ENCODE data around the gene BCKDHA. TPM values are rescaled to one million over a fixed set of nuclear protein-coding genes. Genes with fewer than 3 reads are reported as not detected.

Gene BCKDHA
- total RNA-seq, 1 experiment from 2014 or later, result 17.7 TPM

DNA sequence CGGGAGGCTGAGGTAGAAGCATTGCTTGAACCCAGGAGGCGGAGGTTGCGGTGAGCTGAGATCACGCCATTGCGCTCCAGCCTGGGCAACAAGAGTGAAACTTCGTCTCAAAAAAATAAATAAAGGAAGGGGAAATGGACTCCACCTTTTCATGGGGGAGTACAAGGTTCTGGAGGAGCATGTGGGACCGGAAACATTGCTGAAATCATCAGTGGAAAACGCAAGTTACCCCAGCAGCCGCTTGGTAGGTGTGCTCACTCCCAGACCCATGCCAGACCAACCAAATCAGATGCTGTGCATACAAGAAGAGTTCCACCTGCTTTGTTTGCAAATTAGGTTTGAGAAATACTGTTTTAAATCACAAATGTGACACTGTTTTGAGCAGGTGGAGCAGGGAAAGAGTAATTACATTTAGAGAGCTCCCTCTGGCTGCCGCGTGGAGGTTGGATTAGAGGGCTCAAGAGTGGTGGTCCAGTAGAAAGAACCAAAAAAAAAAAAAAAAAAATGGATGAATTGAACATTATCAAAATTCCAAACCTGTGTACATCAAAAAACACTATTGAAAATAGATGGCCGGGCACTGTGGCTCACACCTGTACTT lies 50.2 kb downstream of the BCKDHA start (continued):
- TF ChIP-seq, protein P1, sequence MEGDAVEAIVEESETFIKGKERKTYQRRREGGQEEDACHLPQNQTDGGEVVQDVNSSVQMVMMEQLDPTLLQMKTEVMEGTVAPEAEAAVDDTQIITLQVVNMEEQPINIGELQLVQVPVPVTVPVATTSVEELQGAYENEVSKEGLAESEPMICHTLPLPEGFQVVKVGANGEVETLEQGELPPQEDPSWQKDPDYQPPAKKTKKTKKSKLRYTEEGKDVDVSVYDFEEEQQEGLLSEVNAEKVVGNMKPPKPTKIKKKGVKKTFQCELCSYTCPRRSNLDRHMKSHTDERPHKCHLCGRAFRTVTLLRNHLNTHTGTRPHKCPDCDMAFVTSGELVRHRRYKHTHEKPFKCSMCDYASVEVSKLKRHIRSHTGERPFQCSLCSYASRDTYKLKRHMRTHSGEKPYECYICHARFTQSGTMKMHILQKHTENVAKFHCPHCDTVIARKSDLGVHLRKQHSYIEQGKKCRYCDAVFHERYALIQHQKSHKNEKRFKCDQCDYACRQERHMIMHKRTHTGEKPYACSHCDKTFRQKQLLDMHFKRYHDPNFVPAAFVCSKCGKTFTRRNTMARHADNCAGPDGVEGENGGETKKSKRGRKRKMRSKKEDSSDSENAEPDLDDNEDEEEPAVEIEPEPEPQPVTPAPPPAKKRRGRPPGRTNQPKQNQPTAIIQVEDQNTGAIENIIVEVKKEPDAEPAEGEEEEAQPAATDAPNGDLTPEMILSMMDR (IDR thresholded peaks at IDR 0.05 in 2 of 3, conservative IDR thresholded peaks at IDR 0.05 in 1 of 3; ENCODE audit: borderline replicate concordance in 1 of 3, insufficient read depth in 1 of 3, low read depth in 2 of 3, low read length in 2 of 3), result 0 out of 6 replicates have a peak, but pooled peaks of 2 of the 3 experiments have one; percentile 9 to 12
- TF ChIP-seq EGR1 (IDR thresholded peaks at IDR 0.05; ENCODE audit: low read depth) (no peak), ZBTB33 (IDR thresholded peaks at IDR 0.05; ENCODE audit: extremely low read depth, insufficient replicate concordance, low read length) (no peak), POLR2AphosphoS5 (IDR thresholded peaks at IDR 0.05; ENCODE audit: low read depth, low read length) (no peak), SIN3A (IDR thresholded peaks at IDR 0.05; ENCODE audit: low read depth) (no peak)

GRCh38 chr19:41449079-41449864 lies 51.7 kb downstream of the BCKDHA start:
- Histone ChIP-seq H3K79me2 (ENCODE audit: insufficient read depth, low read length) (no peaks in the 10 kb centered on the region), H4K20me1 (ENCODE audit: insufficient read depth) (no peaks in the 10 kb centered on the region), H2AFZ (ENCODE audit: low read depth, low read length, poor library complexity, severe bottlenecking) (peak overlapping the region; percentile 74), H3K4me3 (replicated peaks in 1 of 2; ENCODE audit: low read depth in 1 of 2, low read length in 2 of 2) (peak overlapping the region; percentile 12 to 50), H3K9me2 (ENCODE audit: insufficient read depth) (no peaks in the 10 kb centered on the region), H3K4me1 (ENCODE audit: control insufficient read depth in 1 of 2, insufficient read depth in 2 of 2, low read length in 2 of 2) (peaks cover 0 to 10% of the 10 kb centered on the region in 2 experiments; a peak in 2 of 4 replicates), H3K9ac (ENCODE audit: low read length) (peak overlapping the region; percentile 46; the same call in 1 of the 2 replicates), H3K27ac (ENCODE audit: low read depth, low read length) (no peak overlapping the region), H3K9me3 (ENCODE audit: control insufficient read depth in 1 of 2, insufficient read depth in 1 of 2, low read depth in 1 of 2, low read length in 2 of 2) (no peaks in the 10 kb centered on the region), H3K36me3 (ENCODE audit: control insufficient read depth in 1 of 2, insufficient read depth in 2 of 2, low read length in 2 of 2) (no peaks in the 10 kb centered on the region), H3K4me2 (ENCODE audit: low read length) (peak overlapping the region; percentile 78), H3K27me3 (ENCODE audit: insufficient read depth, low read length) (no peaks in the 10 kb centered on the region)
- RAD21 ChIA-PET (ENCODE audit: low non-redundant PET in 1 of 2, low total read pairs in 2 of 2, uncharacterized antibody in 2 of 2, unreplicated experiment in 2 of 2), result interaction anchor here (0.6 to 1.8 kb wide), 6 partner anchors 10 to 323 kb away, joined by 3 to 8 read pairs (median 4); partner anchors contain the start of gene DMAC2 (in 1 of the 2)
- ATAC-seq, result peak; percentile 98
- CTCF ChIA-PET, result interaction anchor here (0.6 to 4.7 kb wide), 15 partner anchors 10 to 326 kb away, joined by 3 to 63 read pairs (median 5); partner anchors contain the start of genes B9D2 and DMAC2
- BruUV-seq (replicated peaks), result no TSS peak
- POLR2A ChIA-PET, result interaction anchor here (2.7 kb wide), 1 partner anchor 10 kb away, joined by 12 read pairs; the partner anchor contains the start of gene DMAC2
- peak; percentile 56 for DNase-seq (ENCODE audit: low read depth, low spot score)
- intact Hi-C loops (cut with micrococcal nuclease), result loop anchor here (1.0 kb wide), 3 partner anchors 114 to 146 kb away; no protein-coding TSS in a partner anchor
- TF ChIP-seq SRF (IDR thresholded peaks at IDR 0.05; ENCODE audit: low read depth) (no peak), SP1 (IDR thresholded peaks at IDR 0.05; ENCODE audit: low read depth) (no peak), JUND (IDR thresholded peaks at IDR 0.05) (no peak), ELF1 (IDR thresholded peaks at IDR 0.05; ENCODE audit: borderline replicate concordance, low read depth) (no peak), CBX3 (IDR thresholded peaks at IDR 0.05; ENCODE audit: low read depth) (no peak), YY1 (IDR thresholded peaks at IDR 0.05; ENCODE audit: extremely low read depth, insufficient replicate concordance, low read depth, low read length) (peak; percentile 48), RAD21 (IDR thresholded peaks at IDR 0.05; ENCODE audit: low read depth) (peak; percentile 92), ATF3 (IDR thresholded peaks at IDR 0.05) (no peak), ZFX (IDR thresholded peaks at IDR 0.05) (no peak)
- TF ChIP-seq, protein P1 (IDR thresholded peaks at IDR 0.05 in 2 of 3, conservative IDR thresholded peaks at IDR 0.05 in 1 of 3; ENCODE audit: borderline replicate concordance in 1 of 3, insufficient read depth in 1 of 3, low read depth in 2 of 3, low read length in 2 of 3), result peak; percentile 96 to 99 (median 97)

Measured in HCT116 (cell line).